GM21825 (cell line): ENCODE data around the gene WWC2.
"Not testable (repeated sequence)": the region's sequence is repeated elsewhere in the genome, so short reads cannot be mapped to it uniquely, and the experiment has no call there.

ENCODE experiments used
- ATAC-seq: cut with Tn5 transposase; IDR thresholded peaks from one replicate; pipeline ENCODE4 v1.9.1; 2021; ENCODE audit warnings: mild to moderate bottlenecking, moderate library complexity; ENCODE audit not compliant: unreplicated experiment

The WWC2 gene

DNA sequence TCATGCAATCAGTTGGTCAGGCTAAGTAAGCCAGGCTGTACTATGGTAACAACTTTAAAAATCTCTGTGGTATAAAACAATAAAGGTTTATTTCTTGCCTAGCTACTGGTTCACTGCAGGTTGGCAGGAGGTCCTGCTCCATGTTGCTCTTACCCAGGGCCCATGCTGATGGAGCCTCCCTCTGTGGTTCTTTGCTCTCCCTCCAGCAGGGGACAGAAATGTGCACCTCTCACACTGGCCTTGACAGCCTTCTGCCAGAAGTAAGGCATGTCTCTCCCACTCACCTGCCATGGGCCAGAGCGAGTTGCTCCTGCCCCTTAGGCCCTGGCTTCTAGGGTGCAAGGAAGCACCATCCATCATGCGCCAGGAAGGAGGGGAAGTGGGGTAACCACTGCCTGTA, 189.9 kb downstream of the WWC2 start:
- ATAC-seq, result no peak

DNA sequence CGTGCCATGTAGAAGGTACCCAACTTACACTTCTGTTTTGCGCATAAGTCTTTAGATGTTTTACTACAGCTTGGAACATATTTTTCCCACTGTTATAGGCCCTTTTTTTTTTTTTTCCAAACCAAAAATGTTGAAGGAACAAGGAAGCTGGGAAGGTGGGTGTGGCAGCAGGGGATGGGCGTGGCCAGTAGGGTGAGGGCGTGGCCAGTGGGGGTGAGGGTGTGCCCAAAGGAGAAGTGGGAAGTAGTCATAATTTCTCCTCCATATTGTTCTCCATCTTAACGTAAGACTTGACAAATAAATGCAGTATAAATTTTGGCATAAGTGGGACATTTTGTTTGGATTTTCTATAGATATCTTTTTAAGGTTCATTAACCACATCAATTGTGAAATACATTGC, 190.6 kb downstream of the WWC2 start:
- no peak for ATAC-seq

DNA sequence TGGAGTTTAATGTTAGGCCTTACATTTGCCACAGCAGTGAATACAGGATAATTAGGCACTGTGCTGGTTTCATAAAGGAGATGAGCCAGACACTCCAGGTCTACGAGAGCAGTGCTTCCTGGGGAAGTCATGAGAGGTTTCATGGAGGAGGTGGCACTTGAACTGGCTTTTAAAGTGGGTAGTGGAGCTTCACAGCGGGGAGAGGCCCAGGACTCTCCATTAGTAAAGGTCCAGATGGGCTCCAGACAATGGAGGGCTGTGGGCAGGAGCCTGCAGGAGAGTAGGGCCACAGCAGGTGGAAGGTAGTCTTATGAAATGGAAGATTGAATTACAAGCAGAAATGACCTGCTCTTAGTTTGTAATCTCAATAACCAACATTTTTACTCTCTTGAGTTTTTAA, 192.0 kb downstream of the WWC2 start:
- ATAC-seq, result no peak

DNA sequence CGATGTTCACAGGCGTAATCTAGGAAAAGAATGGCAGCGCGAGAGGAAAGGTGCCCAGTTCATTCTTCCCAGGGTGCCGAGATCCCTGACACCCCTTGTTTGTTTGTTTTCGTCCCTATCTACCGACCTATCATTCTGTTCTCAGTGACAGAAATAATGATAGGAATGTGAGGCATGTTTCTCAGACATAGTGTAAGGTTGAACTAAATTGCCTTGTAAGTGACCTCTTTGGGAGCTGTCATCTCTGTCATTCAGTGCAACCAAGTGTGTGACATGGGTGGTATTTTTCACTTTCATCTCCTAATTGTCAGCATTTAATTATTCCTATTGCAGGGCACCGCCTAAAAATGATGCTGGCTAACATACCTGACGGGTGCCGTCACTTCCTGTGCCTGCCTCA, 196.7 kb downstream of the WWC2 start:
- ATAC-seq, result no peak

DNA sequence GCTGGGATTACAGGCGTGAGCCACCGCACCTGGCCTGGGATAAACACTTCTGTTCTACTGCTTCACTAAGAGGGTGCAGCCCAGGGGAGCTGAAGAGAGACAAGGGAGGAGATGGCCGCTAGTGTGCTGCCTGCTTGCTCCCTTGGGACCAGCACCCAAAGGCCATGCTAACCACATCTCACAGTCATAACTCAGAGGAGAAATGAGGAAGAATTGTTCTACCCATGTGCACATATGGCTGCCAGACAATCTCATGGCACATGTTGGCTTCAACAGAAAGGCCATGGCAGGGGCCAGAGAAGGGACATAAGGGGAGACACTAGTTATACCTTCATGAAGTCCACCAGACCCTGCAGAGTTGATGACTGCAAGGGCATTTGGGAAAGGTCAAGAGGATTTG, 198.6 kb downstream of the WWC2 start:
- ATAC-seq, result peak; percentile 85

DNA sequence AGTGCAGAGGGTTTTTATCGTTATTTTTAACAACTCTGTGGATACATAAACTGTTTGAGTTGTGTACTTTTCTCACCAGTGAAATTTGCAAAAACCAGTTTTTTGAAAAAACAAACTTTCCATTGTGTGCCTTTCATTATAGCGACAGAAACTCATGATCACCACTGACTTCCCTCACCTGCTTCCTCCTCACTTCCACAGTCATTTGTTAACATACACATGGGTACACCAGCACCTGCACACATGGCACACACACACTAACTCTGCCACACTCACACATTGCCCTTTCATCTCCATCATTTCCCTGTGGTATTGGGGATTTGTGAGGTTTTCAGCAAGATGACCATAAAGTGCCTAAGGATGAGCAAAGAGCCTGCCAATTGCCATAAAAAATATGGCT, 200.4 kb downstream of the WWC2 start:
- ATAC-seq, result no peak

DNA sequence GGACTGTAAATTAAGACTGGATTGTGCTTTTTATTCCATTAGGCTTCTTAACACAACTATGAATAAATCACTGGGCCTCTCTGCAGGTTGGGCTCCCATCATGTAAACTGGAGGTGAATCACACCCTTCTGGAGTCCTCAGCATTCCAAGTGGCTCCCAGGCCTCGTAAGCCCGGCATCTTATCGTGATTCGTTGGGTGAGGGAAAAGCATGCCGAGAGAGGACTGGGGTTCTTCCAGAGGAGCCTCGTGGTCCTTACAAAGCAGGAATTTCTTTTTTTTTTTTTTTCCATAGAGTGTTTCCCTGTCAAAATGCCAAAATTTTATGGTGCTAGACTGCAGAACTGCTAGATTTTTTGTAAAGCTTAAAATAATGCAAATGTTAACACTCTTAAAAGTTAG, 201.0 kb downstream of the WWC2 start:
- ATAC-seq, result no peak

DNA sequence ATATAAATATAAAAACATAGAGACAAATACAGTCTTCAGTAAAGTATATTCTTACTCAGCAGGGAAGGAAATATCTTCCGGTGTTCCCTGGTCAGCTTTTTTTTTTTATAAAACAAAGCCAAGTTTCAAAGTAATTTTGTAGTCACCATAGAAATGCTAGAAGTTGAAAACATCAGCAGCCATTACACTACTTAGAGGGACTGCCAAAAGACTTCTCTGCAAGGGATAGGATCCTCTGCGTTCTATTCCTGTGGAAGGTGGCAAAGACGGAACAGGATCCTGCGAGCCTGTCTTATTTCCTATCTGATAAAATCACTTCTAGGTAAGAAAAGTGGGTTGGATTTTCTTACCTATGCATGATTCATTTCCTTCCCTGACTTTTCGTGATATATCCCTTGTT, 201.6 kb downstream of the WWC2 start:
- no peak for ATAC-seq

DNA sequence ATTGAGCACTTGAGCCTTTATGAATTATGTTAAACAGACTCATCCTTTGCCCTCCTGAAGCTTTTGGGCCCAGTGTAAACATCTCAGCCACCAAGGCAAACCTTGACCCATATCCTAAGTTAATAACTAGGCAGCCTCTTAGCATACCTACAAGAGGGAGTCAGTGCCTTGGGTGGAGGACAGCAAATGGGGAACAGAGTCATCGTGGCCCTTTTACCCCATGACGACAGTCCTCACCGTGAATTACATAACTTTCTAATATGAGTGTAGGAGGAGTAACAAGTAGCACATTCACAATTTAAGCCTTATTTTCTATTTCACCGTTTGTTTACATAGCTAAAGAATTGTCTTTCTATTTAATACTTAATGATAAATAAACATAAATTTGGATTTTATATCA, 204.2 kb downstream of the WWC2 start:
- ATAC-seq, result no peak

DNA sequence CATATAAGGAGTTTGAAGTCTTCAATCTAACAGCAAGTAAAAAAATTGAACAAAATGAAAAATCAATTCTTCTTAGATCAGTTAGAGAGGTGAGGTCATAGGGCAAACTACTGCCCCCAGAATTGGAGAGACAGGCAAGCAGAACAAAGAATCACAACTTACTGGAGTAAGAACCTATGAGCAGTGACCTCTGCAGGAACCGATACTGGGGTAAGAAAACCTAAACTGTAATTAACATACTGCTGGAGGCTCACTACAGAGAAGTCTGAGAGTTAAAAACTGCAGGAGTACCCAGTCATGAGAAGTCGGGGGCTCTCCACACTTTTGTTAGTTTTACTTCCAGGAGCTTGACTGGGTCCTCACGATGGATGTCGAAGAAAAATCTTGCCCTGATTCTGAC, 205.0 kb downstream of the WWC2 start:
- ATAC-seq, result peak; percentile 53

DNA sequence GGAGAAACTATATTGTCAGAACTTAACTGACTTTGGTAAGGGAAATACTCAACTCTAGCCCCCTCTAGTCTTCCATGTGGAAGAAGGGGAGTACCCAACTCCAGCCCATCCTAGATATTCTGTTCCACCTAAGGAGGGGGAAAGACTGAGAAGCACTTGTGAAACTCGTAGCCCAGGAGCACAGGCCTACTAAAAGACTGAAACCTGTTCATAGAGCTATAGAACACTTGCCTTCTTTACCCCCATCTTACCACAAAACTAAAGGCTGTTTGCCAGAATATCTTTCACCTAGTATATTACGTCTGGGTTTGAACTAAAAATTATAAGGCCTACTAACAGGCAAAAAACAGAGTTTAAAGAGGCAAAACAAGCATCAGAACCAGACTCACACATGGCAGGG, 205.5 kb downstream of the WWC2 start:
- no peak for ATAC-seq

DNA sequence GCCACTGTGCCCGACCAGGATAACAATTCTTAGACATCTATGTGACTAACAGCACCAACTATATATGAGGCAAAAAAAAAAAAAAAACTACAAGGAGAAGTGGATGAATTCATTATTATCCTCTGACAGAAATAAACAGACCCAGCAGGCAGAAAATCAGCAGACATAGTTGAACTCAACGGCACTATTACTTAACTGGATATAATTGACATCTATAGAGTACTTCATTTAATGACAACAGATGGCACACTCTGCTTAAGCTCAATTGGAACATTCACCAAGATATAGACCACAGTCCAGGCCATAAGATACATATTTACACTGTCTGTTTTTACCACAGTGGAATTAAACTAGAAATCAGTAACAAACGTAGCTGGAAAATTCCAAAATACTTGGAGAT, 207.8 kb downstream of the WWC2 start:
- ATAC-seq, result no peak

DNA sequence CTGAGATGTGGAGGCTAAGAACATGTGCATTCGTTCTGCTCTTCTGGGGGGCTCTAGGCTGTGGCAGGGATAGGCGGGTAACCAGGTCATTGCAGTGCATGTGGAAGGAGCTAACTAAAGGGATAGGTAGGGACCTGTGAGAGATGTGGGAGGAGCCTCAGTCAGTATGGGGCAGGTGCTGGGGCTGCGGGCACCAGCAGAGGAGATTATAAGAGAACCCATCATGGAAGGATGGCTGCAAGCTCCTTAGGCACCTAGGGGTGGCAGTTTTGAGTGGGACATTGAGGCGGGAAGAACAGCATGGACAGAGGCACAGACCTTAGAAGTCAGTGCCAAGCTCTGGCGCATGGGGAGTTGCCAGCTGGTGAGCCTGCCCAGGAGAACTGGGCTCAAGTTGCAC, 213.8 kb downstream of the WWC2 start:
- ATAC-seq, result no peak

DNA sequence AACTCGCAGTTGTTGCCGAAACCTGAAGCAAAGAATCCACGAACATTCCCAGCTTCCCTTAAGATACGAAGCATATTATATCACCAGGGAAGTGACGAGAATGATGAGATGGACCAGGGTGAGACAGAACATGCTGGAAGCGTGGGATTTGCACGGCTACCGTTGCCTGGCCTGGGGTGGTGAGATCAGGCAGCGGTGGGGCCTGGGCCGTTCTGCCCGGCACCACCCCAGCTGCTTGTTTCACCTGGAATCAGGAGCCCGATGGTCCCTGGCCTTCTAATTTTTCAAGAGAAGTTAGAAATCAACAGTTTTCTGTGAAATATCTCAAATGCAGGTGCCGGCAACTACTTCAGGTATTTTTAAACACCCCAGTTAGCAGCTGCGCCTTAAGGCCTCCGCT, 215.3 kb downstream of the WWC2 start:
- ATAC-seq, result no peak

DNA sequence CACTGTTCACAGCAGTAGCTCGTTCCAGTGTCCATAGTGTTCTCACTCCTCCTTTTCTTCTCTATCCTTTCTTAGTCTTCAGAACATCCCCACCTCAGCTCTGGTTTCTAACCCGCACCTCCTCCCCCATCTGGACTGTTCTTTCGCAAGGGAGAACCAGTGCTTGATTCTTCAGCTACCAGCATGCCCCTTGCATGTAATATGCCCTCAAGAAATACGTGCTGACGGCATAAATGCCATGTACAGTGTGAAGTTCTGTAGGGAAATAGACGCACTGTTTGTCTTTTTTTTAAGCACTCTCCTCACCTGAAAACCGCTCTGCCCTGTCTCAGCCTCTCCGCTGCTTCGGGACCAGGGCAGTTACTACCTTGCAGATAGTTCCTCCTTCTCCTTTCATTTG, 215.7 kb downstream of the WWC2 start:
- ATAC-seq, result no peak

DNA sequence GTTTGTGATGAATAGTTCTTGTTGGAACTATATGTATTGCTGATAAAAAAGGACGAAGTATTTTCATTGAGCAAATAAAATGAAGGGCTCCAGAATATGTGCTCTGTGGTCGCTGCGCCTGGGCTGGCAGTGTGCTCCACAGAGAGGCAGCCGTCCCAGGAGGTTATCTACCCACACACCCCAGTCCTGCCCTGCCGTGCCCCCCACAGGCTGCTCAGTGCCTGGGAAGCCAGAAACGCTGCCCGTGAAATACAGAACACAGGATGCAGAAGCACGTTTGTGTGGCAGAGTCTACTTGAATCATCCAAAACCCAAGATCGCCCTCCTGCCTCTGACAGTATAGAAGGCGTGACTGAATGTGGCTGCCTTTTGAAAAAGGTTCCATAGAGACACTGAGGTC, 219.6 kb downstream of the WWC2 start:
- no peak for ATAC-seq

DNA sequence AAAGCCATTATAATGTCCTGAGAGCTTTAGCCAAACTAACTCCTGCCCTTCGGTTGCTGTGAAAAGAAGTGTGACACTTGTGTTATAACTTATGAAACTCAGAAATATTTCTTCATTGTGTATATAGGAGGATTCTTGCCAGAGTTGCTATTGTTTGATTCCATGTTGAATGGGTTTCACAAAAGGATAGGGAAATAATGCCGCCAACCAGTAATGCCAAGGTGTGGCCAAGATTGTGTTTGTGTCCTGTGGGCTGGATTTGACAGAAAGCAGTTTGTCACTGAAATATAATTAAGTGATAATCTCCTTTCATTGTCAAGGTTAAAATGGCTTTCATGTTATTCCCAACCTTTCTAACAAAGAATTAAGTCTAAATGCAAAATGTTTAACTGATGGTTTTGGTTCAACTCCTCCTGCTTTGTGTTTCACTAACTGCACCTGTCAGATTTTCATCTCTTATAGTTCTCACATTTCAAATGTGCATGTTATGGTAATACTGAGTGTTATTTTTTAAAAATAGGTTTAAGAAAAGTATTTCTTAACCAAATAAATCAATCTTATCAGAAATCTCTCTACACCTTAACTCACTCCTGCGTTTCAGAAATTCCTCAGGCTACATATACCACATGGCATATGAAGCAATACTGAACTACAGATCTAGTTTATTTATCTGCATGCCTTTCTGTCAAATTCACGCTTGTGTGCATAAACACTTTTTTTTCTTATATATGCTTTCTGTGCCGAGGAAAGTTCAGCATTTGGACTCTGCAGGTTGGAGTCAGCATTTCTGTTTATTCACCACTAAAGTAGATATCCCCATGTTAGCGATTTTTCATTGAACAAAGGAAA, 221.4 kb downstream of the WWC2 start, which contains the start of gene CLDN22:
TSS of gene CLDN22 (minus strand) at position 66 of the 849 bp plus-strand sequence. CDS start at position 8, 58 bp downstream.
- ATAC-seq, result no peak

DNA sequence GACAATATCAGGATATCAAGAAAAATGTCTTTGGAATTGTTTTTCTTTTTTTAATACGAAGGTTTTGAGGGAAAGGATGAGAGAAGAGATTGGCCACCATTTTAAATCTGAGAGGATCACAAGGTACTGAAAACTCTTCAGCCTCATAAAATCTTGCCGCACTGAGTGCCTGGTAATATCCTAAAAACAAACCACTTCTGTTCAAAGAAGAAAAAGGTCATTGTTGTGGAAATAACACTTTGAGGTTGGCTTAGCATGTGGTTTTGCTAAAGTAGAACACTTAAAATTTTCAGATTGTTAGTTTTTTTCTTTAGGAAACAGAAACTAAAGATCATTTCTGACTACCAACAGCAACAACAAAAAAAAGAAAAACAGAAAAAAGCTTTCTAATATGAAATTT, 222.0 kb downstream of the WWC2 start:
- ATAC-seq, result peak; percentile 60

DNA sequence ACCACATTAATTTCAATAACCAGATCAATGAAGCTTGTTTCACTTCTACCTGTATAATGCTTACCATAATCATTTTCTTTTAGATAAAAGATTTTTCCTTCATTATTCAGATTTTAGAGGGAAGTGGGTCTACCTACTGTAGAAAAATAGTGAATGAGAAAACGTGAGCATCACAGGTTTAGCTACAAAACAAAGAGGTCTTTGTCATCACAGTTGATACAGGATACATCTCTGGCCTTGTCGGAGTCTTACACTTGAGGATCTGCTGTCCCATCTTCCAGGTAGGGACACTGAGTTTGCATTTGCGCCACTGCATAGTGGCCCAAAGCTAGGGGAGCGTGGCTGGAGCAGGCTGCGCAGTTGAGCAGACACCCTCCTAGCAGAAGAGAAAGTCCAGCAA, 222.5 kb downstream of the WWC2 start:
- ATAC-seq, result no peak

DNA sequence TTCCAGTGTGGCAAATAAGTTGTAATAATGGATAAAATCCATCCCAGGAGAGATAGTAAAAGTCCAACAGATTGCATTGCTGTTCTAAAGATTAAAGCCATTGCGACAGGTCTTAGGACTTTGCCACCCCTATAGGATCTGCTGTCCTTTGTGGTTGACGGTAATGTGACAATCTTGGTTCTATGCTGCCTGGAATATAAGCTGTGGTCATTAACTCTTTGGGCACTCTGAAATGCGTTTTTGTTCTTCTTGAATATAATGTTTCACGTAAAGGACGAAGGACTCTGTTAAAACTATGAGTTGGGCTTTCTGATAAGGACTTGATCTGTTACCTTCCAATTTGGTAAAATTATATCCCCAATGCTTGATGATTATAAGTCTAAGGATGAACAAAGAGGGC, 223.3 kb downstream of the WWC2 start, which contains the start of gene CLDN24:
TSS of gene CLDN24 (minus strand) at position 101 of the 400 bp plus-strand sequence. CDS start at position 101, 0 bp downstream.
- no peak for ATAC-seq

DNA sequence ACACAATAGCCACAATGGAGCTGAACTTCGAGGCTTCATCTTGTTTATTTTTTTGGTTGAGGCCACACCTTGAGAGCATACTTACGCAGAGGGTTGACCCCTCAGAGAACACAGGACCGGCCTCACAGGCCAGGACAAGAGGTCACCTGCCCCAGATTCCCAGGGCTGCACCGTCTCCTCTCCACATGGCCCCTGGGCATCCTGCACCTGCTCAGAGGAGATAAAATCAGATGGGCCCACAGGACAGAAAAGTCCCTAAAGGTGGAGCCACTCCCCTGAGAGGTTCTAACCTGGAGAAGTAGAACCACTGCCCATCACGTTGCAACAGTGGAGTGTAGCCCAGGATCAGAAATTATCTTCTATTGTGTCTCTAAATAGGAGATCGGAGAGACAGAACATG, 224.2 kb downstream of the WWC2 start:
- no peak for ATAC-seq

DNA sequence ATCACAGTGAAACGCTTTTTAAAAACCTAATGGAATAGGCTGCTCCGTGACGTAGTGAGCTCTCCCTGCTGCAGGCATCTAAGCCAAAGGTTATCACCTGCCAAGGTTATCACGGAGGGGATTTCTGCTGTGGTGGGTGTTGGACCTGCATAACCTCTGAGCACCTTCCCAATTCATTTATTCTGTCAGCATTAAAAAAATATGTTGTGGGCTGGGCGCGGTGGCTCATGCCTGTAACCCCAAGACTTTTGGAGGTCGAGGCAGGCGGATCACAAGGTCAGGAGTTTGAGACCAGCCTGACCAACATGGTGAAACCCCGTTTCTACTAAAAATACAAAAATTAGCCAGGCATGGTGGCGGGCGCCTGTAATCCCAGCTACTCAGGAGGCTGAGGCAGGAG, 225.0 kb downstream of the WWC2 start:
- ATAC-seq, result not testable (repeated sequence)

DNA sequence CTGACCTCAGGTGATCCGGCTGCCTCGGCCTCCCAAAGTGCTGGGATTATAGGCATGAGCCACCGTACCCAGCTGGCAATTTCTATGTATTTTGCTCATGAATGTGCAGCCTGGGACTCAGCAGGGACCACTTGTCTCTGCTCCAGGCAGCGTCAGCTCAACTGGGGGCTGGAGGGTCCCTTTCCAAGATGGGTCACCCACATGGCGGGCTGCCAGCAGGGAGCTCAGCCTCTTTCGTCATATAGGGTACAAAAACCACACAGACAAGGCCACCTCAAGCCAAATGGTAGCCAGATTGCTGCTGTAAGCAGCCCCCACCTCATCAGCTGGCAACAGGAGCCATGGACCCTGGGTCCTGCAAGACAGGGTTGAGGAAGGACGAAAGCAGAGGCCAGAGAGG, 225.6 kb downstream of the WWC2 start:
- no peak for ATAC-seq
